GM12872 (cell line): Measurements from ENCODE around the gene ANKRD1.

Source experiments
- CTCF ChIP-seq: IDR thresholded peaks from 3 replicates; pipeline ENCODE4 v1.5.1; 2011; ENCODE audit warnings: low read depth, mild to moderate bottlenecking, low read length, moderate library complexity; ENCODE audit not compliant: insufficient read depth

The ANKRD1 gene

GRCh38 chr10:90930070-90930837 lies 9.4 kb upstream of the ANKRD1 start:
- TF ChIP-seq CTCF, result no peak

GRCh38 chr10:90929179-90929578 lies 8.3 kb upstream of the ANKRD1 start:
- no peak for TF ChIP-seq CTCF

GRCh38 chr10:90927293-90927692 lies 6.4 kb upstream of the ANKRD1 start:
- TF ChIP-seq CTCF, result no peak

GRCh38 chr10:90925079-90926029 lies 4.5 kb upstream of the ANKRD1 start:
- no peak for TF ChIP-seq CTCF

GRCh38 chr10:90924552-90924951 lies 3.7 kb upstream of the ANKRD1 start:
- TF ChIP-seq CTCF, result no peak

- TF ChIP-seq CTCF, result no peak
These were observed 2.3 kb upstream of the ANKRD1 start for GRCh38 chr10:90923111-90923731.

- TF ChIP-seq CTCF, result no peak
These were observed 1.0 kb upstream of the ANKRD1 start for GRCh38 chr10:90921906-90922305.
